GM21619 (cell line): ENCODE data around the gene SPRED3.
"Not testable (repeated sequence)": the region's sequence is repeated elsewhere in the genome, so short reads cannot be mapped to it uniquely, and the experiment has no call there.

ENCODE experiments used
- ATAC-seq: cut with Tn5 transposase; IDR thresholded peaks from one replicate; pipeline ENCODE4 v1.9.1; 2021; ENCODE audit not compliant: unreplicated experiment

SPRED3 gene

DNA sequence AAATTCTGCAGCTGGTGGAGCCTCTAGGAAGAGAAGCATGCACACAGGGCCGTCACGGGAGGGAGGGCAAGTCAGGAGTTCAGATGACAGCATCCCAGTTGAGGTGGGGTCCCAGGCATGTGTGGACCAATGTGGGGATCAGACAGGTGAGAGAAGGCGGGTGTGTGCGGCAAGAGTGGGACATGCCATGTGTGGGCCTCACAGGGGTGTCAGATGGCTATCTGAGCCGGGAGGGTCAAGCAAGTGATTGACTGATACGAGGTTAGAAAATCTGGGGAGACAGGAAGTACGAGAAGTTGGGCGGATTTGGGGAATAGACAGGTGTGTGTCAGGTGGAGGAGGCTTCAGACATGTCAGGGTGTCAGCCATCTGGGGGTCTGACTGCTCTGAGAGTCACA, 28.6 kb downstream of the SPRED3 start:
- no peak for ATAC-seq

DNA sequence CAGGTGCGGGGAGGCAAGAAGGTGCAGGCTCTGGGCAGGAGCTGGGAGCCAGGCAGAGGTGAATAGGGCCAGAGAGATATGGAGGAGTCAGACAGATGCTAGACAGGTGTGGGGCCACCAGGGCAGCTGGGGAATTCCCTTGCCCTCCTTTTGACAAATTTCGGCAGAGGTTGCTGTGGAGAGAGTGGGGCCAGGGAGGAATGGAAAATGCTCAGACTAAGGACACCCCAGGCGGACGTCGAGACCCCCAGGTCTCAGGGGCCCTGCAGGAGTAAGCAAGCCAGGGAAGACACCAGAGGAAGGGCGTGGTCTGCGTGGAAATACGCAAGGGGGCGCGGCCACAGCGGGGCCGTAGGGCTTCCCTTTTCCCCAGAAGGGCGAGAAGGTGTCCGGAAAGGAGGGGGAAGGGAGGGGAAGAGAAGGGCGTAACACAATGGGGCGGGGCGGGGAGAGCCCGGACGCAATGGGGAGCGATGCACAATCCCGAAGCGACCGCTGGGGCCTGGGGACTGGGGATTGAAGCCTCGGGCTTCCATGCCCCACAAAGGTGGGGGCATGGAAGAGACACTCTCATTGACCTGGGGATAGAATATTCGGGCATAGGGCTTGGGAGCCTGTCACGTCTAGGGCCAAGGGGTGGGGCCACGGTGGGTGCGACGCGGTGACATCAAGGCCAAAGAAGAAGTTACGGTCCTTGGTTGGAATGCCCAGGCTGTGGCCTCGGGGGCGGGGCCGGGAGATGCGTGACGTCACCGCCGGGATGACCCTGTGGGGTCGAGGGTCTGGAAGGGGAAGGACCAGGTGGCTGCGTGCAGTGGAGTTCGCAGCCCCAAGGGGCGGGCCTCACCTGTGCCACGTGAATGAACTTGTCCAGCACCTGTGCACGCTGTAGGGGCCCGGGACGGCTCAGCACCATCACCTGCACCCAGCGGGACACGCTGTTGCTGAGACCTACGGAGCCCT, 29.3 kb downstream of the SPRED3 start:
- ATAC-seq, result no peak

- no peak for ATAC-seq
Measured at GRCh38 chr19:38420935-38421334, 32.4 kb downstream of the SPRED3 start.

GRCh38 chr19:38421856-38422255, 33.4 kb downstream of the SPRED3 start:
- no peak for ATAC-seq

DNA sequence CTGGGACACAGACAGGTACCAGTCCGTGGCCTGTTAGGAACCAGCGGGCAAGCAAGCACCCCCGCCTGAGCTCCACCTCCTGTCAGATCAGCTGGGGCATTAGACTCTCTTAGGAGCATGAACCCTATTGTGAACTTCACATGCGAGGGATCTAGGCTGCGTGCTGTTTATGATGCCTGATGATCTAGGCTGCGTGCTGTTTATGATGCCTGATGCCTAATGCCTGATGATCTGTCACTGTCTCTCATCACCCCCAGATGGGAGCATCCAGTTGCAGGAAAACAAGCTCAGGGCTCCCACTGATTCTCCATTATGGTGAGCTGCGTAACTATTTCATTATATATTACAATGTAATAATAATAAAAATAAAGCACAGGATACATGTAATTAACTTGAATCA, 33.9 kb downstream of the SPRED3 start:
- ATAC-seq, result no peak

DNA sequence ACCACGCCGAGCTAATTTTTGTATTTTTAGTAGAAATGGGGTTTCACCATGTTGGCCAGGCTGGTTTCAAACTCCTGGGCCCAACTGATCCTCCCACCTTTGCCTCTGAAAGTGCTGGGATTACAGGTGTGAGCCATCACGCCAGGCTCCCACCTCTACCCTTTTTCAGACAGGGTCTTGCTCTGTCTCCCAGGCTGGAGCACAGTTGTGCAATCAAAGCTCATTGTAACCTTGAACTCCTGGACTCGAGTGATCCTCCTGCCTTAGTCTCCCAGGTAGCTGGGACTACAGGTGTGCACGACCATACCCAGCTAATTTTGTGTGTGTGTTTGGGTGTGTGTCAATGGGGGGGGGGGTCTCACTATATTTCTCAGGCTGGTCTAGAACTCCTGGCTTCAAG, 35.8 kb downstream of the SPRED3 start:
- no peak for ATAC-seq

DNA sequence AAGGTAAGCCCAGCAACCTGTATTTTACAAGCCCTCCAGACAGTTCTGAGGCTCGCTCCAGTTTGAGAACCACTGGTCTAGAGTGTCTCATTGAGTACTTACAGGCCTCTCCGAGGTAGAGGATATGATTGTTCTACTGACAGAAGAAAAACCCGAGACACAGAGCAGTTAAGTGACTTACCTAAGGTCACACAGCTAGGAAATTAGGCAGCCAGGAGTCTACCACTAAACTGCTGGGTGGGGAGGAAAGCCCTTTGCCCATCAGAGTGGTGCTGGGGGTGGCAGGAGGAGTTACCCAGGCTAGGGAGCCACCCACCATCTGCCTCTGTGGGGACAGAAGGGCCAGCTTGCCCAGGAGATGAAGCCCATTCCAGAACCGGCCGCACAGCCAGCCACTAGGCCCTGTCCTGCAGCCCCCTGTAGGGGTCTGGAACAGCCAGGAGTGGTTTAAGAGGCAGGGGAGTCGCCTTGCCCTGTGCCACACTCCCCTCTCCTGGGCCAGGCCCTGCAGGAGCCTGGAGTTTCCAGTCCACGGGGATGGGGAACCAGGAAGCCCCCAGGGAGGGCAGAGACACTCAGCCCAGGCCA, 36.8 kb downstream of the SPRED3 start:
- no peak for ATAC-seq

- ATAC-seq, result no peak
Measured at GRCh38 chr19:38425810-38426466, 37.4 kb downstream of the SPRED3 start, which contains the start of gene RASGRP4. RASGRP4 (minus strand) TSS chr19:38426219; CDS start chr19:38426091, 128 bp downstream.

- not testable (repeated sequence) for ATAC-seq
Measured at GRCh38 chr19:38427035-38427677, 38.7 kb downstream of the SPRED3 start.

DNA sequence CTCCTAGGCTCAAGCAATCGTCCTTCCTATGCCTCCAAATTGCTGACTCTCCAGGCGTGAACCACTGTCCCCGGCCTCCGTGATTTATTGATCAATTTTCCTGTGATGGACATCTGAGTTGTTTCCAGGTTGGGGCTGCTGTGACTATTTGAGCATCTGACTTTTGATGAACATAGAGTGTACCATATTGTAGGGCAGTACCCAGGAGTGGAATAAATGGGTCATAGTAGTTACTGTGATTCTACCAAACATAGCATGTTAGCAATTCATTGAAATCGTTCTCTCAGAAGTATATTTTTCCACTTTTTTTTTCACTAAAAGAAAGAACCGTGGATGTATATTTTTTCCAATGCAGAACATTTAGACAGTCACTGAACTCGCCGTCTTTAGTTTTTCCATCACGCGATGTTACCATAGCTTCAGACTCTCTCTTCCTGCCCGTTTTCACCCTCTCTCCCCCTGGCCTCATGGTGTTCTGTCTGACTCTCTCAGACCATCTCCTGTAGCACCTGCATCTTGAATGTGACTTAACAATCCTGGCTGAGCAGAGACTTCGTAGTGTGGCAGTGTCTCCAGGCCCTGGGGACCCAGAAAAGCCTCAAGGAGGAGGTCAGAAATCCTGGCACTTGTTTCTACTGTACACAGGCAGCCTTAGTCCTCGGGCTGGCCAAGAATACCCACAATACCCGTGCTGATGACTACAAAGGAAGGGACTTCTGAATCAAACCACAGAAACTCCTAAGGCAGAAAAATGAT, 40.7 kb downstream of the SPRED3 start:
- no peak for ATAC-seq

- no peak for ATAC-seq
Measured at GRCh38 chr19:38429811-38430156, 41.3 kb downstream of the SPRED3 start.

- ATAC-seq, result no peak
Measured at GRCh38 chr19:38430931-38431330, 42.4 kb downstream of the SPRED3 start.

DNA sequence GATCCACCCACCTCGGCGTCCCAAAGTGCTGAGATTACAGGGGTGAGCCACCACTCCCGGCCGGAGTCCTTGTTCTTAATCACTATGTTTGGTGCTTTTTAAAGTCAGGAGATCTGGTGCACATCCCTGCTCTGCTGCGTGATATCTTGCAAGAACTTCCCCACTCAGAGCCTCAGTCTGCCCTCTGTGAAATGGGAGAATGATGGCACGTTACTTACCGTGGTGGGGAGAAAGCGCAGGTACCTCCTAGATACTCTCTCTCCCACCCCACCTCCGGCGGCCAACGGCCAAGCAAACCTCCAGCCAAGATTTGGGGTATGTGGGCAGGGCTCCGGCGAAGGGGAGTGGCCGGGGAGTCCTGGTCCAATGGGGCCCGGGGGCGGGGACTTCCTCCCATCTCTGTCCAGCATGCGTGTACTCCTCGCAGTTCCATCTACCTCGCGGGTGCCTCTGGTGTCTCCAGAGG, 44.8 kb downstream of the SPRED3 start, which contains the start of gene RYR1:
TSS of gene RYR1 (plus strand) at position 424 of the 466 bp plus-strand sequence. CDS start 139 bp downstream, outside the sequence.
- ATAC-seq, result no peak

- no peak for ATAC-seq
Measured at GRCh38 chr19:38434549-38435051, 46.1 kb downstream of the SPRED3 start.

GRCh38 chr19:38437295-38437694, 48.8 kb downstream of the SPRED3 start:
- ATAC-seq, result no peak

GRCh38 chr19:38437917-38438316, 49.4 kb downstream of the SPRED3 start:
- no peak for ATAC-seq

- ATAC-seq, result no peak
Measured at GRCh38 chr19:38440592-38440991, 52.1 kb downstream of the SPRED3 start.

DNA sequence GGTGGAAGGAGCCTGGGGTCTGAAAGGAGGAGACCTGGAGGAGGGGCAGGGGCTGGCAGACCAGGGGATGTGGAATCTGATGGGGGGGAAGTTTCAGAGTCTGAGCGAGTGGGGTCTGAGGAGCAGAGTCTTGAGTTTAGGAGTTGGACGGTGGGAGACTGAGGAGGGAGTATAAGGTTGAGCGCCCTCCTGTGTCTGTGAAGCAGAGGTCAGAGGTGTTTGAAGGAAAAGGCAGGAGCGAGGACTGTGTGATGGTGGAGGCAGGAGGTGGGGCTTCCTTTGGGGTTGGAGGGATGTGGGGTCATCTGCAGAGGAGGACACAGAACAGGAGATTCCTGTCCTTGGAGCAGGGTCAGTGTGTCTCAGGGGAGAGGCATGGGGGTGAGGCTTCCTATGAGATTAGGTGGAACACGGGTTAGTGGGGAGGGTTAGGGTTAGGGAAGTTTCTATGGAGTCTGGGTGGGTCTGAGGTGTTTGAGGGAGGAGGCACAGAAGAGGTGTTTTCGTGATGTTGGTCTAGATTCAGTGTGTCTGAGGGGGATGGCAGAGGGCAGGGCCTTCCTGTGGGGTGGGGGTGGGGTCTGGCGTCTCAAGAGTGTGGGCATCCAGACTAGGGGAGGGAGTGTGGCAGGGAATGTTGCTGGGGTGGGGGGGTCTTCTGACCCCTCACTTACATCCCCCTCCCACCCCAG, 53.3 kb downstream of the SPRED3 start:
- no peak for ATAC-seq

- no peak for ATAC-seq
Measured at GRCh38 chr19:38442736-38443135, 54.2 kb downstream of the SPRED3 start.
